Left forelimb (tissue), 1 donor: Measurements from ENCODE around the gene TNS1.
A peak's percentile ranks its signal among the peaks of the same experiment; 100 is the strongest.
"Not testable (repeated sequence)": the region's sequence is repeated elsewhere in the genome, so short reads cannot be mapped to it uniquely, and the experiment has no call there.

ENCODE experiments used
- DNase-seq: peaks from one replicate; pipeline ENCODE4 v3.0.0-alpha.2; 2018; ENCODE audit warnings: low spot score

Gene TNS1

DNA sequence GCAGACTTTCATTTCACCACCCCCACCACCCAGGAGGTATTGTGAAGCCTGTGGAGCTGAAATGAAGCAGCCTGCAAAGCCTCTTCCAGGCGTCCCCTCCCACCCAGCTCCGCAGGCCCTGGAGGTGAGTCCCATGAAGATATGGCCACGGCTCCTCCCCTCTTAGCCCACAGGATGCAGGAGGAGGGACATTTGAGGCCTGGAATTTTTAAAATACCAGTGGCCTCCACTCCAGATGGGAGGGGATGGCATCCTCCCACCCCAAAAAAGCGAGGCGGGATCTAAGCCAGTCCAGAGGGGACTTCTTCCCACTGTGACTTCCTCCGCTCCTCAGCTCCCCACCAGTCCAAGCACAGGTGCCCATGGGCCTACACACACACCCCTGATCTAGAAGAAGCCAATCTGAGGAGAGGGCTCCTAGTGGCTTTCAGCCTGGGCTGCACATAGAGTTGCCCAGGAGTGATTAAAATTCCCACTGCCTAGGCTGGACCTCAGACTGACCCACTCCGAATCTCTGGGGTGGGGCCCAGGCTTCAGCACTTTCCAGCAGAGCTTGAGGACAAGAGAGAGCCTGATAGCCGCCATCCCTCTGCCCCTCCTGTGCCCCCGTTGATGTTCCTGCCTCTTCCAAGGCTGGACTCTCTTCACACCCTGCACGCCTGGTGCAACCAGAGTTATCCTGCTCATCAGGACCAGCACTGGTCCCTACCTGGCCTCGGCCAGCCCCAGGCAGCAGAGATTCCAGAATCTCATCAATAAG, 206.9 kb downstream of the TNS1 start:
- no peak for DNase-seq

DNA sequence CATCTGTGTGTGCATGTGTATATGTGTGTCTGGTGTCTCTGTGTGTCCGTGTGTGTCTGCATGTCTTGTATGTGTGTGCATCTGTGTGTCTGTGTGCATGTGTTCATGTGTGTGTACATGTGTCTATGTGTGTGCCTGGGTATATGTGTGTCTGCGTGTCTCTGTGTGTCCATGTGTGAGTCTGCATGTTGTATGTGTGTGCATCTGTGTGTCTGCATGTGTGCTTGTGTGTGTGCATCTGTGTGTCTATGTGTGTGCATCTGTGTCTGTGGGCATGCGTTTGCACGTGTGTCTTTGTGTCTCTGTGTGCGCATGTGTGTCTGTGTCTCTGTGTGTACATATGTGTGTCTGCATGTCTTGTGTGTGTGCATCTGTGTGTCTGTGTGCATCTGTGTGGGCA, 207.7 kb downstream of the TNS1 start:
- DNase-seq: no peak

DNA sequence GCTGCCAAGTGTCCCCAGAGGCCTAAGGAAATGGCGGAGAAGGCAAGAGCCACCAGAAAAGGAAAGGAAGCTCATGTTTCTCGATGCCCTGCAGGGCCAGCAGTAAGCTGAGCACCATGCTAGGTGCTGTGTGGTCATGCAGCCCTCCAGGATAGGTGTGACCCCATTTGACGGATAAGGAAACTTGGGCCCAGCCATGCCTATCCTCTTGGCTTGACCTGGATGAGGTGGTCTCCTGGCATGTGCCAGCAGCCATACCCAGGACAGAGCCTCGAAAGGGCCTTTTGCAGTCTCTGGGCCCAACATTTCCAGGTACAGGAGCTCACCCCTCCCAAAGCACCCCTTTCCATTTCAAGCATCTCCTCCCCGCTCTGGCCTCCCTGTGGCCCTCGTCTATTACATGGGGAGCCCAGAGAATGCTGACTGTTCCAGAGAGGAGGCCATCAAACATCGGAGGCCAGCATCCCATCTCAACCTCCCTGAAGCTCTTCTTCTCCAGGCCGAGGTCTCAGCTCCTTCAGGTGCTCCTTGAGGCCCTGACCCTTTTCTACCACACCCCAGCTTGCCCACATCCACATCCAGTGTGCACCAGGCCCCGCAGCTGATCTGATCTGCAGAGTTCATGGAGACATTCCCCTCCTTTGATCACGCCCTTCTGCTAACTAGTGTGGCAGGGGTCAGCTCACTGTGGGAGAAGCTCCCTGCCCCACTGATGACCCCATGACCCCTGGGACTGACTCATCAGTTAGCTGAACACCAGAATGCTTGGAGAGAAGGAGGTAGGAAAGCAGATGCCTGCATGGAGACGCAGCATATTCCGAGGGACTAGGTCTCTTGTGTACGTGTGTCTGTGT, 208.4 kb downstream of the TNS1 start:
- no peak for DNase-seq

DNA sequence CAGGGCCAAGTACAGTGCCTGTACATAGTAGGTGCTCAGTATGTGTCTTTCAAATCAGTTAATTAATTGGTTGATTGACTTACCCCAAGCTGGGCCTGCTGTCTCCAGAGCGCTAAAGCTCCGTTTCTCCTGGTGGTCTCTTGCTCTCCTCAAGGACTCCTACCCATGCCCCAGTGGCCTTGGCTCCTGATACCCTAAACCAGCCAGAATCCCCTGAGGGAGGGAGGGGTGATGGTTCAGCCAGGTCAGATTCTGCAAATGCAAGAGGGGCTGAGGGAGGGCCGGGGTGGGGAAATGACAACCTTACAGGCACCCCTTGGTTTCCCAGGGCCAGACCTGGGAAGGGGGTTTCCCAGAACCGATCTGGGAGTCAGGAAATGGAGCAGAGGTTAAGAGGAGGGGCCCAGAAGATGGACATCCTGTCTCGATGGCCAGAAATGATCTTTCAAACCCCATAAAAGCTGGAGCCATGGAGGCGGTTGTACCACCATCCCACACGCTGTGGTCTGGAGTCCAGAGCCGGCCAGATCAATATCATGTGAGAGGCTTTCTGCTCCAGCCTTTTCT, 209.1 kb downstream of the TNS1 start:
- no peak for DNase-seq

DNA sequence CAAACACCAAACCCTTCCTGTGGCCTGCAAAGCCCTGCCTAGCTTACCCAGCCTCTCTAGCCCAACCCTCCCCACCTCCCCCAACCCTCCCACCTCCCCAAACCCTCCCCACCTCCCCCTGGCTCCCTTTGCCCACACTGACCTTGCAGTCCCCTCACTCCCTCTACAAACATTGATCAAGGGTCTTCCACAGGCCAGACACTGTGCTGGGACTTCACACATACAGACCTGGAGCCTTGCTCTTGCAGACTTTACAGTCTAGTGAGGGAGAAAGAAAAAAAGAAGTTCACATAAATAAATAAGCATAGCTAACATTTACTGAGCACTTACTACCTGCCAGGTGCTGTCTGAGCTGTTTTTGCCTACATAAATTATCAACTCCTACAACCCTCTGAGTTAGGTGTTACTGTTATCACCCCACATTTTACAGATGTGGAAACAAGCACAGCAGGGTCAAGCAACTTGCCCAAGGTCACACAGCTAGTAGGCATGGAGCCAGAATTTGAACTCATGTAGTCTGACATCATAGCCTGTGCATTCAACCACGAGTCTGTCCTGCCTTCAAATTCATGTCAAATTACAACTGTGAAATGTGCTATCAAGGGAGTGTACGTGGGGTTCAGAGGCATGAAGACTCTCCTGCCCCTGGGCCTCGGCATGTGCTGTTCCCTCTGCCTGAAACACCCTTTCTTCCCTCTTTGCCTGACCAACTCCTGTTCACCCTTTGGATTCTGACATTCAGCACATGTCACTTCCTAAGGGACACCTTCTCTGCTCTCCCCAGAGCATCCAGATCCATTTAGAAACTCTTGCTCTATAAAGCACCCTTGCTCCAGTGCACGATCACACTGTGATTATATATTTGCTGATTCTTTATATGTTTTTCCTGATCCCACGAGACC, 209.9 kb downstream of the TNS1 start:
- DNase-seq: no peak

GRCh38 chr2:217791551-217791950, 211.2 kb downstream of the TNS1 start:
- no peak for DNase-seq

- DNase-seq: no peak
Observed at GRCh38 chr2:217790681-217791392, 212.0 kb downstream of the TNS1 start.

DNA sequence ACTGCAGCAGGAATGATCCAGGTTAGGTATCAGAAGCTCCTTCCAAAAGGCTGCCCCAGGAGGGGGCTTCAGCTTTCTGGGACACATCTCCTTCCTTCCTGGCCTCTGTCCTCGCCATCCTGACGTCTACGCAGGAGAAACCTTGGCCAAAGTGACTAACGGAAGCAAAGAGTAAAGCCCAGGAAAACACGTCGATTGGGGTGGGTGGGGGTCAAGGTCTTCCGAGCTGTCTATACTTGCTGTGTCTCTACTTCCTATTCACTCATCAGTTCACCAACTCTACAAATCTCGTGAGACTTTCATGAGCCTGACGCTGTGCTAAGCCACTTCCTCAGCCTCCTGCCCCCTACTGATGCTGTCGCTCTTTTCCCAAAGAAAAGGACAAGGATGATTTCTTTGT, 212.6 kb downstream of the TNS1 start:
- DNase-seq: no peak

- DNase-seq: no peak
Observed at GRCh38 chr2:217789736-217790181, 213.0 kb downstream of the TNS1 start.

DNA sequence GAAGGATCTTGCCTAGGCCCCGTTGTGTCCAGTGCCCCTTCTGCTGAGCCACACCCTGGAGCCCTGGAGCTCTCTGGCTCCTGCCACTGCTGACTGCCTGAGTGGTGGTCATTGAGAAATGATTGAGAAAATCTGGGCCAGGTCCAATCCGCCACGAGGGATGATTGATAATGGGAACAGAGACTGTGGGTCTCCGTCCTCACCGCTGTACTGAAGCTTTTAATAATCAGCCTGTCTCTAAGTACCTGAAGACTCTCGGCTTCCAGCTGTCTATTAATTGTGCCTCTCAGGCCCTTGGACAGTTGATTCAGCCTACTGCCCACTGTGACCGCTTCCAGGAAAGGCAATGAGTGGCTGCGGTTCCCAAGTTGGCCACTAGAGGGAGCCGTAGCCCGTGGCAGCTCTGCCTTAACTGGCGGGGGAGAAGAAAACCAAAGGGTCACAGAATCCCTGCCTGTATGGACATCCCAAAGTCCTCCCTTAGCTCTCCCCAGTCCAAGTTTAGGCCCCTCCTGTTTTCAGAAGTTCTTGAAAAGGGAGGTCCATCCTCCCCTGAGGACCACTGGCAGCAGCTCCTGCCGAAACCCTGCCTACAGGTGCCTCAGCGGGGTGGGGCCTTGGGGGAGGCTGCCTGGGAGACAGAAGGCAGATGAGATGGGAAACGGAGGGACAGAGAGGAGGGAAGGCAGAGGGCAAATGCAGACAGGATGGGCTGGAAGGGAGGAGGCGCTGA, 213.6 kb downstream of the TNS1 start:
- DNase-seq: peak; percentile 91

GRCh38 chr2:217788669-217789002, 214.2 kb downstream of the TNS1 start:
- DNase-seq: no peak

DNA sequence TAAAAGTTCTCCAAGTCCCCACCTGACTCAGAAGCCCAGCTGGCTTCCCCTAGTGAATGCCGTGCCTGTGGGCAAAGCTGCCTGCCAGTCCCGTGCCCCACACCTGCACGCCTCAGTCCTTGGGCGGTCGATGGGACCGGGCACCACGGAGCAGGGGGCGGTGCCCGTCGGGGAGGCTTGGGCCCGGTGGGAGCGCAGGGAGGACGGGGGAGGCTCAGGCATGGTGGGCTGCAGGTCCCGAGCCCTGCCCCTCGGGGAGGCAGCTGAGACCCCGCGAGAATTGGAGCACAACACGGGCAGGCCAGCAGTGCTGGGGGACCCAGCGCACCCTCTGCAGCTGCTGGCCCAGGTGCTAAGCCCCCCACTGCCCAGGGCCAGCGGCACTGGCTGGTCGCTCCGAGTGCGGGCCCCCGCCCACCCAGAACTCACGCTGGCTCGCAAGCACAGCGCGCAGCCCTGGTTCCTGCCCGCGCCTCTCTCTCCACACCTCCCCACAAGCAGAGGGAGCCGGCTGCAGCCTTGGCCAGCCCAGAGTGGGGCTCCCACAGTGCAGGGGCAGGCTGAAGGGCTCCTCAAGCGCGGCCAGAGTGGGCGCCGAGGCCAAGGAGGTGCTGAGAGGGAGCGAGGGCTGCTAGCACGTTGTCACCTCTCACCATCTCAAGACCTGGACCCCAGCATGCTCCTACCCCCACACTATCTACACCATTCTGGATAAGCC, 215.5 kb downstream of the TNS1 start:
- DNase-seq: no peak

DNA sequence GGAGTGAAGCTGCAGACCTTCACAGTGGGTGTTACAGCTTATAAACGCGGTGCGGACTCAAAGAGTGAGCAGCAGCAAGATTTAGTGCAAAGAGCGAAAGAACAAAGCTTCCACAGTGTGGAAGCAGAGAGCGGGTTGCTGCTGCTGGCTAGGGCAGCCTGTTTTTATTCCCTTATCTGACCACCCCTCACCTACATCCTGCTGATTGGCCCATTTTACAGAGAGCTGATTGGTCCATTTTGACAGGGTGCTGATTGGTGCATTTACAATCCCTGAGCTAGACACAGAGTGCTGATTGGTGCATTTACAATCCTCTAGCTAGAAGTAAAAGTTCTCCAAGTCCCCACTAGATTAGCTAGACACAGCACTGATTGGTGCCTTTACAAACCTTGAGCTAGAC, 216.2 kb downstream of the TNS1 start:
- DNase-seq: not testable (repeated sequence)

GRCh38 chr2:217785544-217786045, 217.2 kb downstream of the TNS1 start:
- DNase-seq: peak; percentile 87

DNA sequence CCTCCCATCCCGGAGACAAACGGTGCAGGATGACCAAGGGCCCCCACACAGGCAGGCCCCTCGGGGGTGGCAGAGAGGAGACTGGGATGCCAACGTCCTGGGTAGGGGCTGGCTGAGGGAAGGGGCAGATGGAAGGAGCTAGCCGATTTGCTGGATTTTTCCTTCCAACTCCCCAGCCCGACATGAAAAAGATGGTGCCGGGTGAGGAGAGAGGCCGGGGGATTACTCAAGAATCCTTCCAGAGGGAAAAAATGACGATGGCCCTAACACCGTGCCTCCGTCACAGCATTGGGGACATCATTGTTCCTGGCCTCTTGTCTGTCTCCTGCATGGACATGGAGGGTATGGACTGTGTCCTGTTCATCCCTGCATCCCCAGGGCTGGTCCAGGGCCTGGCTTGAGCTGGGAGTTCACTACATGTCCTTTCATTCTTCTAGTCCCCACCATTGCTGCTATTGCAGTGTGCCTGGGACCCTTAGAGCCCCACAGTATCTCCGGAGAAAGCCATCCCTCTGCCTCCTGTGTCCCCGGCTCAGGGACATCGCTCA, 217.7 kb downstream of the TNS1 start:
- no peak for DNase-seq

DNA sequence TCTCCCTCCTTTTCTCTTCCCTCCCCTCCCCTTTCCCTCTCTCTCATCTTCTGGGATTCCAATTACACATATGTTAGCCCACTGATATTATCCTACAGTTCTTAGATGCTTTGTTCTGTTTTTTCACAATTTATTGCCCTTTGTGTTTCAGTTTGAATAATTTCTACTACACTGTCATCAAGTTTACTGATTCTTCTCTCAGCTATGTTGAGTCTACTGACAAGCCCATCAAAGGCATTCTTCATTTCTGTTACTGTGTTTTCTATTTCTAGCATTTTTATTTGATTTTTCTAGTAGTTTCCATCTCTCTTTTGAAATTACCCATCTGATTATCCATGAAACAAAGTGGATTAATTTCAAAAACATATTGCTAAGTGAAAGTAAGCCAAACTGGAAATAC, 219.6 kb downstream of the TNS1 start:
- no peak for DNase-seq

DNA sequence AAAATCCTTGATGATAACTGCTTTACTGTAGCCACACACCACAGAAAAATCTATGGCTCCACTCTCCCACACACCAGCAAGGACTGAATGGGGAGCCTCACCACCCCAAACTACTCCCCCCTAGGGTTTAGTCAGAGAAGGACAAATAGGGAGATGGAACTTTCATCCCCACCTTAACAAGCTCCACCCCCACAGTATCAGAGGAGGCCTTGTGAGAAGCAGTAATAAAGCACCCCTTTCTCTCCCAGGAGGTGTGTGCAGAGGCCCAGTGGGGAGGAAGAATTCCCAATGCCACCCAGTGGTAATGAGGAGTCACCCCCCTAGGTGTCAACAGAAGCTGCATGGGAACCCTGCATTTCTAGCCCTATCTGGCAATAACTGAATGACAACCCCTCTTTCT, 224.9 kb downstream of the TNS1 start:
- no peak for DNase-seq

GRCh38 chr2:217776631-217777030, 226.2 kb downstream of the TNS1 start:
- DNase-seq: no peak

- no peak for DNase-seq
Observed at GRCh38 chr2:217775920-217776503, 226.8 kb downstream of the TNS1 start.
